22Rv1 (cell line): ENCODE results near the gene AMOTL2.

Experiments used
- H3K27ac ChIP-seq: fragments of 450-650 bp; 2 replicates; pipeline ENCODE4 v1.5.1; 2017
- ZFX ChIP-seq: fragments of 450-650 bp; IDR thresholded peaks from 2 replicates; pipeline ENCODE4 v1.6.1; 2017; ENCODE audit warnings: antibody characterized with exemption, borderline replicate concordance
- TF ChIP-seq, protein P1 (sequence below): fragments of 450-650 bp; IDR thresholded peaks from 2 replicates; pipeline ENCODE4 v1.5.1; 2017; ENCODE audit warnings: mild to moderate bottlenecking

The AMOTL2 gene

DNA sequence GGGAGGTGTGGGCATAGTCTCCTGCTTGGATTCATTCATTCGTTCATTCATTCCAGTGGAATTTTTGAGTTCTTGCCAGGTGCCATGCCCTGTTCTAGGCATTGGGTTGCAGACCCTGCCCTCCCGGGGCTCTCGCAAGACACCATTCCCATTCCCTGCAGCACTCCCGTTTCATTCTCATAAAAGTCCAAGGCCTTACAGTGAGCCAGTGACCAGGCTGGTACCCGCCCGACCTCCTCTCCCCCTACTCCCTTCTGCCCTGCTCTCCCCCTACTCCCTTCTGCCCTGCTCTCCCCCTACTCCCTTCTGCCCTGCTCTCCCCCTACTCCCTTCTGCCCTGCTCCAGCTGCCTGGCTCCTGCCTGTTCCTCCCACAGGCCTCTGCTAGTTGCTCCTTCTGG, 41.9 kb downstream of the AMOTL2 start:
- no peak overlapping the region for H3K27ac ChIP-seq
- TF ChIP-seq, protein P1, sequence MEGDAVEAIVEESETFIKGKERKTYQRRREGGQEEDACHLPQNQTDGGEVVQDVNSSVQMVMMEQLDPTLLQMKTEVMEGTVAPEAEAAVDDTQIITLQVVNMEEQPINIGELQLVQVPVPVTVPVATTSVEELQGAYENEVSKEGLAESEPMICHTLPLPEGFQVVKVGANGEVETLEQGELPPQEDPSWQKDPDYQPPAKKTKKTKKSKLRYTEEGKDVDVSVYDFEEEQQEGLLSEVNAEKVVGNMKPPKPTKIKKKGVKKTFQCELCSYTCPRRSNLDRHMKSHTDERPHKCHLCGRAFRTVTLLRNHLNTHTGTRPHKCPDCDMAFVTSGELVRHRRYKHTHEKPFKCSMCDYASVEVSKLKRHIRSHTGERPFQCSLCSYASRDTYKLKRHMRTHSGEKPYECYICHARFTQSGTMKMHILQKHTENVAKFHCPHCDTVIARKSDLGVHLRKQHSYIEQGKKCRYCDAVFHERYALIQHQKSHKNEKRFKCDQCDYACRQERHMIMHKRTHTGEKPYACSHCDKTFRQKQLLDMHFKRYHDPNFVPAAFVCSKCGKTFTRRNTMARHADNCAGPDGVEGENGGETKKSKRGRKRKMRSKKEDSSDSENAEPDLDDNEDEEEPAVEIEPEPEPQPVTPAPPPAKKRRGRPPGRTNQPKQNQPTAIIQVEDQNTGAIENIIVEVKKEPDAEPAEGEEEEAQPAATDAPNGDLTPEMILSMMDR, result no peak
- no peak for TF ChIP-seq ZFX

DNA sequence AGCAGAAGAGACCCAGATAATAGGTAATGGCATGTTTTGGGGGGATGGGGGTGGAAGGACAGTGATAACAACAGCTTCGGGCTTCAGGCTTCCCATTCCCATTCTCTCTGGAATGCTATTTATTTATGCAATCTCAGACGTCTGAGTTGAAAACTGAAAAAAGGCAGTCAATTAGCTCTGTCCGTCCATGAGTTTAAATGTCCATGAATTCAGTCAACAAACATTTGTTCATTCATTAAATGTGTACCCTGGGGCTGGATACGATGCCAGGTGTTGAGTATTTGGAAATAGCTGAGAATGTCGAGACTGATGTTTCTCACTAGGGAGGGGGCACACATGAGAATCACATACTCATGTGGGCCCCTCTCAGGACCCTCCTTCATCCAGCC, 42.4 kb downstream of the AMOTL2 start:
- no peak overlapping the region for H3K27ac ChIP-seq
- no peak for TF ChIP-seq ZFX
- TF ChIP-seq, protein P1, result no peak

DNA sequence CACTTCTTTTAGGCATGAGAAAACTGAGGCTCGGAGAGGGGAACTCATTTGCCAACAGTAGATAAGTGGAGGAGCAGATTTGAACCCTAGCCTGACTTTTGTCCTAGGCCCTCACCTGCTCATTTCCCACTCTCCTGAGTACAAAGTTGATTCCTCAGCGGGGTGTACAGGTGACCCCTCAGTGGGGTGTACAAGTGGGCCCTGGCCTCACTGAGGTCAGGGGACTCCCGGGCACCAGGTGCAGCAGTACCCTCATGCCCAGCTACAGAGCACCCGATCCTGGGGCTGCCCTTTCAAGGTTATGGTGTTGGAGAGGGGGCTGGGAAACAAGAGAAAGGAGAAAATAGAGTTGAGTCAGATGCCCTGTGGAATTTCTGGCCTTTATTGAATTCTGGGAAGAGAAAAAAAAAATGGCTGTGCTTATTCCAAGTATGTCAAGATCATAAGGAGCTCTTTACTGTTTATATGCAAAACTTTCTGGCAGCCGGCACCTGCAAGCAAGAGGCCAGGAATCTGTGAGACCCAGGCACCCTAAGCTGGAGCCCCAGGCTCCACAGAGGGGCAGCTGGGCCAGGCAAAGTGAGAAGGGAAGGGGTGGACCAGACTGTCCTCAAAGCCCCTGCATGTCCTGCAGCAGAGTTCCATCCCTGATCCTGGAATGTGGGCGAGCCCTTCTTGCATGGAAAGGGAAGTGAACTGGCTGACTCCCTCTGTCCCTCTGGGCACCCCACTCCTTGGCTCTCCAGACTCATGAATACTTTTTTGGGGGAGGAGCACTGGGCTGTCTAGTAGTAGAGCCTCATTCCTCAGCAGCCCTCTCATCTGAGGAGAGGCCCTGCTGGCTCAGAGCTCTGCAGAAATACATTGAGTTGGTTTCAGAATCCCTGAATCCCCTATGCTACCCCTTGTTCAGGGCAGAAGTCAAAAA, 43.1 kb downstream of the AMOTL2 start:
- TF ChIP-seq, protein P1, result no peak
- no peak for TF ChIP-seq ZFX

DNA sequence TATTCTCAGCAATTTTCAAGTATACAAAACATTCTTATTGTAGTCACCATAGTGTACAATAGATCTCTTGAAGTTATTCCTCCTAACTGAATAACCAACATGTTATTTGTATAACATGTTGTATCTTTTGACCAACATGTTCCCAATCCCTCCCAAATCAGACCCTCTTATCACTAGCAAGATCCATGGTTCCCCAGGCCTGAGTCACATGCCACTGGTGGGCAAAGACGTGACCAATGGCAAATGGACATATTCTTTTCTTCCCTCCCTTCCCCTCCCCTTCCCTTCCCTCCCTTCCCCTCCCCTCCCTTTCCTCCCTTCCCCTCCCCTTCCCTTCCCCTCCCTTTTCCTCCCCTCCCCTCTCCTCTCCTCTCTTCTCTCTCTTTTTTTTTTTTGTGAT, 45.4 kb downstream of the AMOTL2 start:
- no peak overlapping the region for H3K27ac ChIP-seq
- no peak for TF ChIP-seq ZFX
- TF ChIP-seq, protein P1, result no peak

More for the DNA sequence above, 43.1 kb downstream of the AMOTL2 start:
- H3K27ac ChIP-seq, result no peak overlapping the region

DNA sequence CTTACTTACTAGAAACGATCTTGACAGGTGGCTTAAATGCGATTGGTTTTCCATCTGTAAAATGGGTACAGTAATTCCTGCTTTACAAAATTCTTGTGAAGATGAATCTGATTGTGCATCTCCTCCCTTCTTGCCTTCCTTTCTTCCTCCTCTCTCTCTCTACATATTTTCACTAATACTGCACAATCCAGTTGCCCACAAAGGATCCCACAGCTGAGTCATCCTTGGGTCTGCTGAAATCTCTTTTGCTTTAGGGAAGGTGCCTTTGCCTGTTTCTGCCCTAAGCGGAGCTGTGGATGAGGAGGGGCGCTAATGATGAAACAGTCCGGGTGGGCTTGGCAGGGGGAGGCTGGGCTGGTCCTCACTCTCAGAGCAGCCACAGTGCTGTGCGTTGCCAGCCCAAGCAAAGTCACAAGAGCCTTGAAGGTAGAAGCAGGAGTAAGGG, 46.1 kb downstream of the AMOTL2 start:
- TF ChIP-seq, protein P1, result no peak
- no peak for TF ChIP-seq ZFX
- H3K27ac ChIP-seq, result no peak overlapping the region

DNA sequence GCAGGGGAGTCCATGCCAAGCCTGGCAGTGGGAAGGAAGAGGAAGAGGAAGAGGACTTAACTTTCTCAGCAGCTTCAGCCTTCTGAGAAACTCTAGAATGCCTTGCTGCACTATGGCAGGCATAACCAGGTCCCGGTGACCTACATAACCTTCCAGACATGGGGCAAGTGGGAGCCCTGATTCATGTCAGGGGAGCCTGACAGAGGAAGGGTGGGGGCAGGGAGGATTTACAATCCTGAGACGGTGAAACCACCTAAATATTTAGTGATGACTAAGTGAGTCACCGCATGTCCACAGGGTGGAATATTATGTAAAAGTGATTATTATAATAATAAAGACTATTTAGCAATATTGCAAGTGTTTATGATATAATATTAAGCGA, 46.7 kb downstream of the AMOTL2 start:
- H3K27ac ChIP-seq, result no peak overlapping the region
- TF ChIP-seq ZFX, result no peak

DNA sequence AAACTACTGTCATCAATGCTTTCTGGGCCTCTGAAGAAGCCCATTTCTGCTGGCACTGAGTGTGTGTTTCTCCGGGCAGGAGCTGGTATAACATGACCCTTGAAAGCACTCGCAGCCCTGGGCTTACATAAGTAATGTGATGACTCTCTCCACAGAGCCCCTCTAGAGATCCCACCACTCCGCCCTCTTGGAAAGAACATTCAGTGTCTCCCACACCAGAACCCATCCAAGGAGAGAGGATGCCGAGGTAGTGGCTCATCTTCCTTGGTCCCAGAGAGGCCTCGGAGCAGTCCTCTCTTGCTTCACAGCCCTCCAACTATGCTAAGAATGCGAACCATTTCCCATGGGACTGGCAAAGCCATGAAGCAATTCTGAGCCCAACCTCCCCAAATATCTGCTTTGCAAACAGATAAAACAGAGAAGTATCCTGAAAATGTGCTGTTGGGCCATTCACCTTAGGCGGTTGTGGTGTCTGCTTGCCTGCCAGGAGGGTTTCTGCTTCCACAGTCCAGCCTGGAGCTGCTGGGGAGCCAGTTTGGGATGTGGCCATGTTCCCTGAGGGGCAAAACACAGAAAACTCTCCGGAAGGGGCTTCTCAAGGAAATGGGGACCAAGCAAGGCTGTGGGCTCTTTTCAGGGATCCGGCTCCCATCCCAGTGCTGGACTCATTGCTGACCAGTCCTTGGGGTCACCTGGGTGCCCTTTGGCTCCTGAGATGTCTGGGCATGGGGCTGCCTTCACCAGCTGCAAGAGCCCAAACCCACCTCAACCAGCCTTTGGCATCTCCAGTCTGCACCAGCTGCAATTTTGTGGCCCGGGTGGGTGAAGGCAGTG, 47.3 kb downstream of the AMOTL2 start:
- TF ChIP-seq, protein P1, result no peak
- no peak for TF ChIP-seq ZFX
- no peak overlapping the region for H3K27ac ChIP-seq
